ENCODE measurements around the gene CCDC88A.
"Not testable (repeated sequence)": the region's sequence is repeated elsewhere in the genome, so short reads cannot be mapped to it uniquely, and the experiment has no call there.

The CCDC88A gene, protein sequence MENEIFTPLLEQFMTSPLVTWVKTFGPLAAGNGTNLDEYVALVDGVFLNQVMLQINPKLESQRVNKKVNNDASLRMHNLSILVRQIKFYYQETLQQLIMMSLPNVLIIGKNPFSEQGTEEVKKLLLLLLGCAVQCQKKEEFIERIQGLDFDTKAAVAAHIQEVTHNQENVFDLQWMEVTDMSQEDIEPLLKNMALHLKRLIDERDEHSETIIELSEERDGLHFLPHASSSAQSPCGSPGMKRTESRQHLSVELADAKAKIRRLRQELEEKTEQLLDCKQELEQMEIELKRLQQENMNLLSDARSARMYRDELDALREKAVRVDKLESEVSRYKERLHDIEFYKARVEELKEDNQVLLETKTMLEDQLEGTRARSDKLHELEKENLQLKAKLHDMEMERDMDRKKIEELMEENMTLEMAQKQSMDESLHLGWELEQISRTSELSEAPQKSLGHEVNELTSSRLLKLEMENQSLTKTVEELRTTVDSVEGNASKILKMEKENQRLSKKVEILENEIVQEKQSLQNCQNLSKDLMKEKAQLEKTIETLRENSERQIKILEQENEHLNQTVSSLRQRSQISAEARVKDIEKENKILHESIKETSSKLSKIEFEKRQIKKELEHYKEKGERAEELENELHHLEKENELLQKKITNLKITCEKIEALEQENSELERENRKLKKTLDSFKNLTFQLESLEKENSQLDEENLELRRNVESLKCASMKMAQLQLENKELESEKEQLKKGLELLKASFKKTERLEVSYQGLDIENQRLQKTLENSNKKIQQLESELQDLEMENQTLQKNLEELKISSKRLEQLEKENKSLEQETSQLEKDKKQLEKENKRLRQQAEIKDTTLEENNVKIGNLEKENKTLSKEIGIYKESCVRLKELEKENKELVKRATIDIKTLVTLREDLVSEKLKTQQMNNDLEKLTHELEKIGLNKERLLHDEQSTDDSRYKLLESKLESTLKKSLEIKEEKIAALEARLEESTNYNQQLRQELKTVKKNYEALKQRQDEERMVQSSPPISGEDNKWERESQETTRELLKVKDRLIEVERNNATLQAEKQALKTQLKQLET (N-terminal part only)

GRCh38 chr2:55419679-55420438 lies at the start of gene CCDC88A:
CCDC88A (minus strand) TSS chr2:55419856; CDS start chr2:55419079, 777 bp downstream.
- peak; percentile 82 for DNase-seq (ENCODE audit: low read depth, low spot score)
- peak within 1 kb of the TSS; percentile 54 for H3K27ac ChIP-seq

- no peak overlapping the region for H3K27ac ChIP-seq
- DNase-seq (ENCODE audit: low read depth, low spot score) = no peak
Measured at GRCh38 chr2:55461679-55462078, 42.0 kb upstream of the CCDC88A start.

GRCh38 chr2:55460562-55460961 lies 40.9 kb upstream of the CCDC88A start:
- H3K27ac ChIP-seq = no peak overlapping the region
- no peak for DNase-seq (ENCODE audit: low read depth, low spot score)

- H3K27ac ChIP-seq = no peak overlapping the region
Measured at GRCh38 chr2:55459714-55460274, 40.1 kb upstream of the CCDC88A start.

DNA sequence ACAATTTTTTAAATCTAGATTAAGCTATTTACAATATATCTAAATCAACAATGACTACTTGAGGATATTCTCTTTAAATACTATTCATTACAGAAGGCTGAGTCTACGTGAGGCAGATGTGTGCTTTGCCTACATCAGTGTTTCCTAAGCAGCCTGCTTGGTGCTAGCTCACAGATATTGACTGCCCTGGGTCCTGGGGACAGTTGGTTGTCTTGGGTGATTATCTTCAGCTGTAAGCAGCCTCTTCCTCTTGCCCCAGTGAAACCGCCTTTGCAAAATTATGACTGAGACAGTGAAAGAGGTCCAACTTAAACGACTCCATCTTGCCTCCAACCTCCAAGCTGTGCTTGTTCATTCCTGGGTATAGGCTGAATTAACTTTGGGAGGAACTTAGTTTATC lies 39.6 kb upstream of the CCDC88A start:
- H3K27ac ChIP-seq = no peak overlapping the region
- no peak for DNase-seq (ENCODE audit: low read depth, low spot score)

More at GRCh38 chr2:55459714-55460274, 40.1 kb upstream of the CCDC88A start:
- no peak for DNase-seq (ENCODE audit: low read depth, low spot score)

DNA sequence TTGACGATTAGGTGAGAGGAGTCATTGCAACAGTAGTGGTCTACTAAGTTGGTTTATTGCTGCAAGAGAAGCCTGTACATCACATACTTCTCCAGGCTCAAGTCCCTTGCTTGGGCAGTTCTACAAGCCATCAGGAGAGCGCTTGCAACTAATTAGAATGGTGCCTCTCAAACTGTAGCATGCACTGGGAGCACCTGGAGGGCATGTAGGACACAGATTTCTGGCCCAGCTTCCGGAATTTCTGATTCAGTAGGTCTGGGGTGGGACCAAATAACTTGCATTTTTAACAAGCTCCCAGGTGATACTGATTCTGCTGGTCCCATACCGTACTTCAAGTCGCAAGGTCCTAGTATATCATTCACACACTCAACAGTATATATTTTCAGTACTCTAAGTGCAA lies 34.5 kb upstream of the CCDC88A start:
- H3K27ac ChIP-seq = no peak overlapping the region
- no peak for DNase-seq (ENCODE audit: low read depth, low spot score)

DNA sequence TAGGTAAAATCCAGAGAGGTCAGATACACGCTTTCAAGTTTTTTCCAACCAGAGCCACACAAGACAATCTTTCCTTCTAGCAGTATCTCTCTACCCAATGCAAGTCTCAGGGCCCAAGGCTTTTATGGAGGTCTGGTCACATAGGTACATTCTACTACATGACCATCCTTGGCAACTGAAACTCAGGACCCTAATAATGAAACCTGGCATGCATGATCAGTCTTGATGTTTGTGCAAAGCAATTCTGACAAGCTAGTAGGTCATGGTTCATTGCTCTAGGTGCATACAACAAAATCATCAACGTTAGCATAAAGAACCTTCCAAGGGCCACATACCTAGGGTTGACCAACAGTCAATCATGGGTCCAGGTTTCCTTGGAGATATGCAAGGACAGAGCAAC lies 33.2 kb upstream of the CCDC88A start:
- no peak overlapping the region for H3K27ac ChIP-seq
- no peak for DNase-seq (ENCODE audit: low read depth, low spot score)

DNA sequence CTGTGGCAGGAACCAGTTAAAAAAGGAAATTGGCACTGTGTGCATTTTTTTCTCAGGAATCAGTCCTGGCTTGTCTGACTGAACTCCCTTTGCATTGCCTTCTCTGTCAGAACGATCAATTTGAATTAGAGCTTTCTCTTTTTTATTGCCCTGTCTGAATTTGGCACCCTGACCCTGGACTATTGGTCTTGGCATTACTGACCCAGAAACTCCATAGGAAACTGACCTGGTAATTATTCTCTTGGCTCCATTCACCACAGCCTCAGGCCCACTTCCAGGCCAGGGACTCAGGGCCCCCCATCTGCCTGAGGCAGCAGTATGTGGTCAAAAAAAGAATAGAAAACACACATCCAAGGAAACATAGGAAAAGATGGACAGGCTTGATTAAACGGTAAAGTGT lies 32.0 kb upstream of the CCDC88A start:
- DNase-seq (ENCODE audit: low read depth, low spot score) = no peak
- no peak overlapping the region for H3K27ac ChIP-seq

DNA sequence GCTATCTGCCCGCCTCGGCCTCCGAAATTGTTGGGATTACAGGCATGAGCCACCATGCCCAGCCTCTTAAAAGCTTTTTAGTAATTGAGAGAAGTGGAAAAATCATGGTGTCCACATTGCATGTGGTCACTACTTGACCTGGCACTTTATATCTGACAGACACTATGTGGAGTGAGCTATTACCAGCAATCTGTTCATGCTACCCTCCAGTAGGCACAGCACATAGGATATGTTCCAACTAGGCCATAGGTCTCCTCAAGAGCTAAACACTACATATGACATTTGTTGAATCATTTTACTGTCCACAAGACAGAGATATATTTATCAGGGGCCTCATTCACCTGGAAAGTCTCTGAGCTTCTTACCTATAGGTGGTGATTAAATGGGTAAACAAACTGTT lies 30.4 kb upstream of the CCDC88A start:
- not testable (repeated sequence) for DNase-seq (ENCODE audit: low read depth, low spot score); H3K27ac ChIP-seq

GRCh38 chr2:55442045-55442760 lies 22.5 kb upstream of the CCDC88A start:
- not testable (repeated sequence) for DNase-seq (ENCODE audit: low read depth, low spot score); H3K27ac ChIP-seq

DNA sequence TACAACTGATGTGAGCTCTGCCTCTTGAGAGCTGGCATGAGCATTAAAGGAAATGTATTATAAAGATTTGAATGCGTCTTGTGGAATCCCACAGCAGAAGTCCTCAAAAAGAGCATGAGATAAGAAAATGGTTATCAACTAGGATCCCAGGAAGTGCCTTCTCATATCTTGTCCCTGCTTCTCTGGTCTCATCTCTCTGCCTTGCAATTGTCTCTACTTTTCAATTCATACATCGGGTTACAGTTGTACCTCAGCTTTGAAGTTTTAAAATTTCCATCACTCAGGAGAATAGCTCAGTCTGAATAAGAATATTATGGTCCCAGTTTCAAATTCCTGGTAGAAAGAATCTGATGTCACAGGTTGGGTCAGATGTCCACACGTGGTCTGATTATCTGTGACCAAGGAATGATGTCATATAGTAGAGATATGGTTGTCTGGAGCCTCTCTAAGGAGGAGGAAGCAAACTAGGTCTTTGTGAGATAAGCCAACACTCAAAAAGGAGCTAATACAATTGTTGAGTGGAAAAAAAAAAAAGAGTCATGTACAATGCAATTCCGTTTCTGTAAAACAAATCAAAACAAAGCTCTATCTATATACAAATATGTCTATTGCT lies 21.7 kb upstream of the CCDC88A start:
- no peak overlapping the region for H3K27ac ChIP-seq
- DNase-seq (ENCODE audit: low read depth, low spot score) = no peak

GRCh38 chr2:55439101-55439397 lies 19.4 kb upstream of the CCDC88A start:
- DNase-seq (ENCODE audit: low read depth, low spot score) = no peak
- H3K27ac ChIP-seq = no peak overlapping the region

GRCh38 chr2:55438391-55439100 lies 18.9 kb upstream of the CCDC88A start:
- DNase-seq (ENCODE audit: low read depth, low spot score) = no peak
- H3K27ac ChIP-seq = no peak overlapping the region

DNA sequence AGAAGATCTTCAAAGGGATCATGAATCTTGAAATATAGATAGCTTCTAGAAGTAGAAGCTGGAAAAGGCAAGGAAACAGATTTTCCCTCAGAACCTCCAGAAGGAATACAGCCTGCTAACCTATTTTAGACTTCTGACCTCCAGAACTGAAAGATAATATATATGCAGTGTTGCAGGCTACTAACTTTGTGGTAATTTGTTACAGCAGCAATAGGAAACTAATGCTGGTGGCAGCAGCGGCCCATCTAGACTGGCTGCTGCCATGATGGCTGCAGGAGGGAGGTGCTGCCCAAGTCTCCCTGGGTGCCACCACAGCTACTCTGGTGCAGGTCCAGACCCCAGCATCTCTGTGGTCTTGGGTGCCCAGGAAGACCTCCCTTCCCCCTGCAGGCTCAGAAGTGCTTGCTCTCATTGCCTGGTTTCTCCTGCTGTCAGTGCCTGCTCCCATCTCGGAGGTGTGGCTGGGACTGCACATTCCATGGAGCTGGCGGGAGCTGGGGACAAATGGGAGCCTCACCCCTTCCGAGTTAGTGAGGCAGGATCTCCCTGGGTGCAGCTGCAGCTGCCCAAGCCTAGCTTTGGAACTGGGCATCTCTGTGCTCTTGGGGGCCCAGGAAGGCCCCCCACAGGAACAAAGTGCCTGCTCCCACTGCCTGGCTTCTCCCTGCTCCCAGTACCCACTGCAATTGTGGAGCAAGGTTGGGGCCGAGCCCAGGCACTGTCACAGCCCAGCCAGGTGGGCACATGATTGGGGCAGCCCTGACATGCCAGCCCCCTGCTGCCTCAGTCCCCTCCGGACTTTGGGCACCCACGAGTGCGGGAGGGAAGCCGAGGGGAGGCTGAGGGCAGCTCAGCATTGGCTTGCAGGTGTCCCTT lies 18.1 kb upstream of the CCDC88A start:
- DNase-seq (ENCODE audit: low read depth, low spot score) = no peak
- no peak overlapping the region for H3K27ac ChIP-seq

- DNase-seq (ENCODE audit: low read depth, low spot score) = no peak
- H3K27ac ChIP-seq = no peak overlapping the region
Measured at GRCh38 chr2:55431982-55432627, 12.4 kb upstream of the CCDC88A start.

- no peak overlapping the region for H3K27ac ChIP-seq
- no peak for DNase-seq (ENCODE audit: low read depth, low spot score)
Measured at GRCh38 chr2:55430211-55430975, 10.7 kb upstream of the CCDC88A start.

Data from epithelial cell of prostate (primary cell).